Esophagus squamous epithelium (tissue), 5 donors: Measurements from ENCODE around the gene TEX264. TPM values are rescaled to one million over a fixed set of nuclear protein-coding genes. Genes with fewer than 3 reads are reported as not detected.
A peak's percentile ranks its signal among the peaks of the same experiment; 100 is the strongest.

Experiments
- DNase-seq: peaks from one replicate; lab custom pipeline; 2025; lab: John Stamatoyannopoulos, UW
- H3K27ac ChIP-seq, 4 donors: fragments of 200-600 bp; sonication (generic); one replicate each; pipeline ENCODE4 v1.5.1; 2016 to 2019; ENCODE audit warnings: mild to moderate bottlenecking in 1 of 4
- H3K27me3 ChIP-seq, 4 donors: fragments of 200-600 bp; sonication (generic); 1 replicate in 3 of 4; 2 replicates in 1 of 4; pipeline versions ENCODE4 v1.5.1 to v1.6.0; 2017 to 2021; ENCODE audit warnings: antibody characterized with exemption in 1 of 4
- H3K36me3 ChIP-seq, 3 donors: fragments of 200-600 bp; sonication (generic); one replicate each; pipeline ENCODE4 v1.5.1; 2016 to 2019
- H3K4me1 ChIP-seq, 3 donors: fragments of 200-600 bp; sonication (generic); one replicate each; pipeline ENCODE4 v1.5.1; 2017 to 2019
- H3K4me3 ChIP-seq, 4 donors: fragments of 200-600 bp; sonication (generic); 1 replicate in 3 of 4; 2 replicates in 1 of 4; pipeline ENCODE4 v1.5.1; 2016 to 2019; ENCODE audit warnings: mild to moderate bottlenecking in 2 of 4, moderate library complexity in 1 of 4
- H3K9me3 ChIP-seq, 3 donors: fragments of 200-600 bp; sonication (generic); one replicate each; pipeline ENCODE4 v1.5.1; 2016 to 2019
- CTCF ChIP-seq, 6 experiments: fragments of 450-650 bp in 4 of 6; fragments of 200-600 bp in 2 of 6; sonication (generic) in 2 of 6; IDR thresholded peaks; one replicate each; pipeline ENCODE4 v1.5.1; 2016 to 2019; ENCODE audit warnings: antibody characterized with exemption in 6 of 6, mild to moderate bottlenecking in 4 of 6, moderate library complexity in 4 of 6
- POLR2A ChIP-seq, 4 donors: fragments of 450-650 bp; IDR thresholded peaks; one replicate each; pipeline ENCODE4 v1.6.1; 2017; ENCODE audit warnings: antibody characterized with exemption in 4 of 4, mild to moderate bottlenecking in 4 of 4, moderate library complexity in 3 of 4
- WGBS, 2 donors: methylation state at CpG; one replicate each; pipeline ENCODE4 v1.1.5; 2018; 5-methylcytosine and 5-hydroxymethylcytosine counted together
- intact Hi-C: fragments of 100-400 bp; cut with DNase I; formaldehyde crosslinking; loops from one replicate; pipeline ENCODE4 v1.15.0; 2022
- total RNA-seq, 4 donors: library from RNA; depleted of rRNA; stranded (reverse); fragments of >200 nt; gene quantifications; one replicate each; pipeline ENCODE4 v1.1.0, GENCODE V29; 2016
- donor health status: DM: yes; HTN: yes; CAD: no.

Gene TEX264
- total RNA-seq, 4 donors from 2014 or later: 39.9 to 65.0 (median 57.3) TPM

DNA sequence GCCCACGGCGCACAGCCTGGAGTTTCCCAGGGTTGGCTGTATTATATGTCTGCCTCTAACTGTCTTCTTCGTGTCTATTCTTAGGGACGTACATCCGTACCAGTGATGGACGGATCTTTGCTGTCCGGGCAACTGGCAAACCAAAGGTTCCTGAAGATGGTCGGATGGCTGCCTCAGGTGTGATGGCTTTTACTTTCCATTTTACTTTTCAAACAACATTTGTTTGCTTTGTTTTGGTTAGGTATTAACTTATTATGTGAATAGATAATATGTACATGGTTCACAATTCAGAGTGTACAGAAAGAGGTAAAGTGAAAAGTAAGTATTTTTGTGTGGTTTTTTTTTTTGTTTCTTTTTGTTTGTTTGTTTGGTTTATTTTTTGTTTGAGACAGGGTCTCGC lies 11.1 kb upstream of the TEX264 start:
- no peak overlapping the region for H3K27ac ChIP-seq
- no peak overlapping the region for H3K4me3 ChIP-seq
- no peaks in the 10 kb centered on the region for H3K4me1 ChIP-seq
- H3K9me3 ChIP-seq: no peaks in the 10 kb centered on the region
- no peak for DNase-seq
- intact Hi-C loops: no loop called here
- peaks cover 14 to 97% (median 15%) of the 10 kb centered on the region in 3 donors for H3K36me3 ChIP-seq
- no peaks in the 10 kb centered on the region for H3K27me3 ChIP-seq
- TF ChIP-seq POLR2A (IDR thresholded peaks at IDR 0.05) (no peak), CTCF (IDR thresholded peaks at IDR 0.05) (no peak)
- WGBS, 2 donors: 92 to 97% methylated on average over 9 of the region's 9 CpGs

DNA sequence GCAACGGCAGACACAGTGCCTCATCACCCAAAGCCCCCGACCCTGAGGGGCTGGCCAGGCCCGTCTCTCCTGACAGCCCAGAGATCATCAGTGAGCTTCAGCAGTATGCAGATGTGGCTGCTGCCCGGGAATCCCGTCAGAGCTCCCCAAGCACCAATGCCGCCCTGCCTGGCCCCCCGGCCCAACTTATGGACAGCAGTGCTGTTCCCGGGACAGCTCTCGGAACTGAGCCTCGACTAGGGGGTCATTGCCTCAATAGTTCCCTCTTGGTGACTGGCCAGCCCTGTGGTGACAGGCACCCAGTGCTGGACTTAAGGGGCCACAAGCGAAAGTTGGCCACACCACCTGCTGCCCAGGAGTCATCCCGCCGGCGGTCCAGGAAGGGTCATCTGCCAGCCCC lies 8.6 kb upstream of the TEX264 start:
- DNase-seq: no peak
- H3K36me3 ChIP-seq: peaks cover 14 to 80% (median 15%) of the 10 kb centered on the region in 3 donors
- H3K27ac ChIP-seq: no peak overlapping the region
- TF ChIP-seq POLR2A (IDR thresholded peaks at IDR 0.05): no peak
- TF ChIP-seq CTCF (IDR thresholded peaks at IDR 0.05): no peak
- no peaks in the 10 kb centered on the region for H3K4me1 ChIP-seq
- no peaks in the 10 kb centered on the region for H3K9me3 ChIP-seq
- intact Hi-C loops: no loop called here
- no peaks in the 10 kb centered on the region for H3K27me3 ChIP-seq
- no peak overlapping the region for H3K4me3 ChIP-seq
- WGBS, 2 donors: 87 to 97% methylated on average over 4 to 6 of the region's 14 CpGs

DNA sequence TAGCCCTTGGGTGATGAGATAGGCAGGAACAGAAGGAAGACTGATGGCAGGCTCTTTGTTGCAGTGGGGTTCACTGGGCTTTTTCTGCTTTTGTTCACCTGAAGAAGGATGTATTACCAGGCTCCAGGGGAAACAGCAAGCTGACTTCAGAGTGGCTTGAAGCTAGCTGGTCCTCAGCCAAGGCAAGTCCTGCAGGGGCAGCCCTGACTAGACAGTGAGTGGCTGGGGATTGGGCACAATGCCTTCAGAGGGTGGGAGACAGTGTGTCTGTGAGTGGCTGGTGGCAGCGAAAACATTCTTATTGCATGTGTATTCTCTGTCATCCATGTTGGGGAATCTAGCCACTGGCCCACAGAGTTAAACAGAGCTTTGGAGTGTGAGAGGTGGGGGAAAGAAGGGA lies 2.3 kb upstream of the TEX264 start:
- Histone ChIP-seq H3K4me1 (peaks cover 28 to 46% (median 31%) of the 10 kb centered on the region in 3 donors), H3K4me3 (no peak overlapping the region), H3K9me3 (no peaks in the 10 kb centered on the region), H3K27ac (peak overlapping the region in 1 of 4 donors; percentile 92), H3K36me3 (peaks cover 0 to 17% (median 0%) of the 10 kb centered on the region in 3 donors), H3K27me3 (no peaks in the 10 kb centered on the region)
- WGBS, 2 donors: 73 to 88% methylated on average over 1 of the region's 1 CpG
- no peak for TF ChIP-seq POLR2A (IDR thresholded peaks at IDR 0.05)
- no peak for TF ChIP-seq CTCF (IDR thresholded peaks at IDR 0.05)
- intact Hi-C loops: loop anchor here (2.0 kb wide), 1 partner anchor 168 kb away; the partner anchor contains the start of gene DCAF1
- DNase-seq: no peak

DNA sequence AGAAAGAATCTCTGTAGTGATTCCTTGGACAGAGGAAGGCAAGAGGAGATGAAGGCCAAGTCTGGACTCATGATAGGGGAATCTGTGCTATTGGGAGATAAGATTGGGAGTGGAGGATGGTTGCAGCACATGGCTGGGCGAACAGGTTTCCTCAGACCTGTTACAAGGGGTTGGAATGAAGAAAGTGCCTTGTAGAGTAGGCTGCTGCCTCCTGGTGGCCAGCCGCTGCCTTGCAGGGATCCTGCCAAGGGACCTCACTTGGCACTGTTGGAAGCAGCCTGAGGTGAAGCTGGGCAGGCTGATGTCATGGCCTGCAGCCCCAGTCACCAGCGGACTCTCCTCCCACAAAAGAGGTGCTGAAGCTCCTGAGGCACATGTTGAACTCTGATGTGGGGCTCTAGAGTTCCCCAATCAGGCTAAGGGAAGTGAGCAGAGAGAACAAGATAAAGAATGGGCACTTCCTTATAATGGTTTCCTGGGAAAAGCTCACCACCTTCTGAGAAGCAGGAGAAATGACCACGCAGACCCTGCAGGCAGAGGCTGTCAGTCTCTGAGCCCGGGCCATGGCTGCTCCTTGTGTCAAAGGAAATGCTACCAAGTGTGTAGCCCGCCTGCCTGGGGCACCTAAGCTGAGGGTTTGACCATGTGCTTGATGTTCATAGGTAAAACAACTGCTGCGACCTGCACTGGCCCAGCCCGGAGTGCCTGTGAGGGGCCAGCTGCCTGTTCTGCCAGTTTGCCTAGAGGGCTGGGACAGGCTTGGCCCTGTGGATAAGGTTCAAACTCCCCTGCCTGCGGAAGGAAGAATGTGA lies 1.6 kb upstream of the TEX264 start:
- intact Hi-C loops: loop anchor here (2.0 kb wide), 1 partner anchor 169 kb away; the partner anchor contains the start of gene DCAF1
- peaks cover 35 to 53% (median 35%) of the 10 kb centered on the region in 3 donors for H3K4me1 ChIP-seq
- peak overlapping the region; percentile 90 to 98 (median 94) for H3K27ac ChIP-seq
- H3K27me3 ChIP-seq: no peaks in the 10 kb centered on the region
- no peak overlapping the region for H3K4me3 ChIP-seq
- DNase-seq: no peak
- peak; percentile 94 to 98 (median 96) for TF ChIP-seq CTCF (IDR thresholded peaks at IDR 0.05)
- TF ChIP-seq POLR2A (IDR thresholded peaks at IDR 0.05): no peak
- H3K9me3 ChIP-seq: no peaks in the 10 kb centered on the region
- H3K36me3 ChIP-seq: peaks cover 0 to 16% (median 0%) of the 10 kb centered on the region in 3 donors
- WGBS, 2 donors: 25 to 31% methylated on average over 5 to 7 of the region's 9 CpGs
